Ovary (tissue), 9 donors: ENCODE data around the gene GAP43. TPM values are rescaled to one million over a fixed set of nuclear protein-coding genes. Genes with fewer than 3 reads are reported as not detected.

Experiments used
- DNase-seq, 5 donors: peaks; one replicate each; pipeline ENCODE4 v3.0.0-alpha.2; 2019 to 2020
- H3K27ac ChIP-seq, 2 donors: fragments of 200-600 bp; one replicate each; pipeline versions ENCODE4 v1.5.1 to v1.8.0; 2019 to 2022
- H3K27me3 ChIP-seq: fragments of 200-600 bp; one replicate; pipeline ENCODE4 v1.8.0; 2022
- H3K36me3 ChIP-seq: fragments of 200-600 bp; sonication (generic); one replicate; pipeline ENCODE4 v1.5.1; 2019
- H3K4me1 ChIP-seq: one replicate; pipeline ENCODE4 v1.8.1; 2013; ENCODE audit warnings: mild to moderate bottlenecking, moderate library complexity; ENCODE audit not compliant: insufficient read depth
- H3K4me3 ChIP-seq: fragments of 200-600 bp; sonication (generic); one replicate; pipeline ENCODE4 v1.5.1; 2017
- H3K9me3 ChIP-seq, 2 donors: fragments of 200-600 bp in 1 of 2; sonication (generic) in 1 of 2; one replicate each; pipeline versions ENCODE4 v1.5.1 to v1.8.1; 2013 to 2019; ENCODE audit warnings: mild to moderate bottlenecking in 1 of 2, moderate library complexity in 1 of 2
- EP300 ChIP-seq: sonication (generic); formaldehyde crosslinking; IDR thresholded peaks from one replicate; pipeline ENCODE4 v1.6.1; 2017; ENCODE audit warnings: antibody characterized with exemption
- POLR2A ChIP-seq: fragments of 450-650 bp; IDR thresholded peaks from one replicate; pipeline ENCODE4 v1.6.1; 2017; ENCODE audit warnings: antibody characterized with exemption, mild to moderate bottlenecking, moderate library complexity
- WGBS, 3 donors: extraction: QIAGEN DNeasy Blood & Tissue Kit in 1 of 3; methylation state at CpG; one replicate each; pipeline versions ENCODE4 v1.1.5 to v1.1.7; 2013 to 2017; 5-methylcytosine and 5-hydroxymethylcytosine counted together
- intact Hi-C, 4 donors: fragments of 100-400 bp; cut with DNase I; formaldehyde crosslinking; loops; one replicate each; pipeline versions ENCODE4 v1.11.0 to v1.15.1; 2022 to 2023
- polyA plus RNA-seq, 2 donors: library from polyadenylated mRNA; stranded (reverse); fragments of 200-250 nt in 1 of 2; fragments of 350-450 nt in 1 of 2; fragmentation: Illumina TruSeq in 1 of 2; extraction: RNeasy Lipid Tissue Mini Kit (QIAGEN cat#74804) in 1 of 2; gene quantifications; one replicate each; pipeline ENCODE4 v1.2.3, GENCODE V29; 2013 to 2014
- total RNA-seq, 7 donors: library from RNA; depleted of rRNA in 2 of 7; stranded (reverse); fragments of >200 nt in 2 of 7; fragmentation: NEBNext Ultra II Directional in 3 of 7; extraction: Animal tissue kit (Norgen Biotek cat#: 25700) in 3 of 7; gene quantifications; one replicate each; pipeline versions ENCODE4 v1.1.0 to v1.2.4, GENCODE V29; 2016 to 2023
- TF ChIP-seq, protein P1 (sequence below), 3 donors: fragments of 450-650 bp in 2 of 3; fragments of 200-600 bp in 1 of 3; IDR thresholded peaks; one replicate each; pipeline versions ENCODE4 v1.5.1 to v1.8.0; 2016 to 2022; ENCODE audit warnings: antibody characterized with exemption in 3 of 3, mild to moderate bottlenecking in 1 of 3
- donor health status: DM: no; HTN: no; CAD: no; lungs with moderate emphysema.
- donor health status: DM: no; HTN: no; CAD: no.
- donor health status: Bipolar disorder and iron deficiency.
- donor health status: DM: yes; HTN: yes; CAD: no.
- donor health status: DM: no; HTN: no; CAD: no.
- donor health status: DM: yes; HTN: yes; CAD: no.

Gene GAP43
- total and polyA plus RNA-seq, 9 donors, result 0.21 to 0.75 (median 0.29) TPM; not detected in 5

DNA sequence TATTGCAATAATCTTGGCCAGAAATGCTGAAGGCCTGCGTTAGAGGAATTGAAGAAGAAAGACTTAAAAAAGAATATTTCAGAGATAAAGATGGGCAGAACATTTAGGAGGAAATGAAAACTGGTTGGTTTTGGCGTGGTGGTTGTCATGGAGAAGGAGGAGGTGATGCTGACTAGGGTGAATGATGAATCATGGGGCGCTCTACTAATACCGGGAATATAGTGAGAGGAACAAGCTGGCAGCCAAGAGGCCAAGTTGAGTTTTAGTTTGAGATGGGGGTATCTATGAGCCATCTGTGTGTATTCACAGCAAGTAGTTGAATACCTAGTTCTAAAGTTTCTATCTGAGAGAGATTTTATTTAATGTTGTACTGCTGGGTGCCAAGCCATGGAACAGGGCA, 6.8 kb upstream of the GAP43 start:
- Histone ChIP-seq H3K9me3 (no peaks in the 10 kb centered on the region), H3K4me3 (no peak overlapping the region), H3K27me3 (no peaks in the 10 kb centered on the region), H3K27ac (no peak overlapping the region), H3K36me3 (no peaks in the 10 kb centered on the region), H3K4me1 (no peaks in the 10 kb centered on the region)
- 83 to 87% (median 85%) methylated on average over 4 of the region's 4 CpGs for WGBS, 3 donors
- TF ChIP-seq POLR2A (no peak), EP300 (no peak)
- TF ChIP-seq, protein P1, sequence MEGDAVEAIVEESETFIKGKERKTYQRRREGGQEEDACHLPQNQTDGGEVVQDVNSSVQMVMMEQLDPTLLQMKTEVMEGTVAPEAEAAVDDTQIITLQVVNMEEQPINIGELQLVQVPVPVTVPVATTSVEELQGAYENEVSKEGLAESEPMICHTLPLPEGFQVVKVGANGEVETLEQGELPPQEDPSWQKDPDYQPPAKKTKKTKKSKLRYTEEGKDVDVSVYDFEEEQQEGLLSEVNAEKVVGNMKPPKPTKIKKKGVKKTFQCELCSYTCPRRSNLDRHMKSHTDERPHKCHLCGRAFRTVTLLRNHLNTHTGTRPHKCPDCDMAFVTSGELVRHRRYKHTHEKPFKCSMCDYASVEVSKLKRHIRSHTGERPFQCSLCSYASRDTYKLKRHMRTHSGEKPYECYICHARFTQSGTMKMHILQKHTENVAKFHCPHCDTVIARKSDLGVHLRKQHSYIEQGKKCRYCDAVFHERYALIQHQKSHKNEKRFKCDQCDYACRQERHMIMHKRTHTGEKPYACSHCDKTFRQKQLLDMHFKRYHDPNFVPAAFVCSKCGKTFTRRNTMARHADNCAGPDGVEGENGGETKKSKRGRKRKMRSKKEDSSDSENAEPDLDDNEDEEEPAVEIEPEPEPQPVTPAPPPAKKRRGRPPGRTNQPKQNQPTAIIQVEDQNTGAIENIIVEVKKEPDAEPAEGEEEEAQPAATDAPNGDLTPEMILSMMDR (IDR thresholded peaks at IDR 0.05), result no peak
- intact Hi-C loops, result no loop called here
- no peak for DNase-seq

DNA sequence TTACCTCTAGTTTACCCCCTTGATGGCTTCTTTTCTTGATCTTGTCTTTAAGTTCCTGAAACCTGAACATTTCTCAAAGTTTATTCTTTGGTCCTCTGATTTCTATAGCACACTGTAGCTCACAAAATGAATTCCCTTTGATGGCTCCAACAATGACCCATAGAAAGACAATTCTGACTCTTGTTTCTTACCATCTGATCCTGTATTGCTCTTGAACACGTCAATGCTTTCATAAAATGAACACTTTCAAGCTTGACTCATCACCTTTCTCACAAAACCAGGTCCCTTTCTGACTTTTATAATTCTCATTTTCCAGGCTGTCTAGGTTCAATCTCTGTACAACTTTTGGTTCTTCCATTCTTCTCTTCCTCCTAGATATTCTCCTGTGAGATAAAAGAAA, 5.7 kb upstream of the GAP43 start:
- Histone ChIP-seq H3K27me3 (no peaks in the 10 kb centered on the region), H3K9me3 (no peaks in the 10 kb centered on the region), H3K36me3 (no peaks in the 10 kb centered on the region), H3K4me3 (no peak overlapping the region), H3K4me1 (no peaks in the 10 kb centered on the region), H3K27ac (no peak overlapping the region)
- WGBS, 3 donors, result 84 to 95% (median 84%) methylated on average over 1 of the region's 1 CpG
- intact Hi-C loops, result no loop called here
- no peak for DNase-seq
- TF ChIP-seq EP300 (no peak), POLR2A (no peak)
- TF ChIP-seq, protein P1 (IDR thresholded peaks at IDR 0.05), result no peak

DNA sequence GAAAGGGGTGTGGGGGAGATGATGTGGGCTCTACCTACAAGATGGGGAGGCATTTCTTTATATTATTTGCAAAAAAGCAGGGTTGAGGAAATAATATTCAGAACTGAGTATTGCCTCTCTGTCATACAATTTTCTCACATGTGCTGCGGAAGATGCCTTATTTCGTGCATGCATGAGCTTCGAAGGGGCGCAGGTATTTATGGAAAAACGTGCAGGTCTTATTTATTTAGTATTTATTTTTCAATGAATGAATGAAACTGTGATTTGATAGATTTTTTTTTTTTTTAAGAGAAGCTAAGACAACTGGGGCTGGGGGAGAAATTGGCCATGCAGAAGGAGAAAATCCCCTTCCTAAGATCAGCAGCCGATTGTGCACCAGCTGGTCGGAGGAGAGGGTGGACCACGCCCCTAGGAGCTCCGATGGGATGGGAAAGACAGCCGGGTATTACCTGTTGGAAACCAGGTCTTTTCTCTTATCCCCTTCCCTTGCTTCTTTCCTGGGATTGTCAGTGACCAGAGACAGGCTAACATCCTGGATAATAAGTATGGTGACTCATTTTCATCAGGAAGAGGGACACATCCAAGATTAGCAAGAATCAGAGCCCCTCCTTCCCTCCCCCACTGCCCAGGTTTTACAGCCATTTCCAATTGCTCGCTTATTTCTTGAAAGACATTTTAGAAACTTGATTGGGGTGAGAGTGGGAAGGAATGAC, 875 bp downstream of the GAP43 start:
- H3K4me3 ChIP-seq, result no peak overlapping the region
- intact Hi-C loops, result no loop called here
- no peaks in the 10 kb centered on the region for H3K27me3 ChIP-seq
- H3K27ac ChIP-seq, result no peak overlapping the region
- DNase-seq, result no peak
- TF ChIP-seq EP300 (no peak), POLR2A (no peak)
- TF ChIP-seq, protein P1 (IDR thresholded peaks at IDR 0.05), result no peak
- 9 to 11% (median 11%) methylated on average over 11 of the region's 11 CpGs for WGBS, 3 donors
- H3K36me3 ChIP-seq, result no peaks in the 10 kb centered on the region
- no peaks in the 10 kb centered on the region for H3K9me3 ChIP-seq
- H3K4me1 ChIP-seq, result no peaks in the 10 kb centered on the region

DNA sequence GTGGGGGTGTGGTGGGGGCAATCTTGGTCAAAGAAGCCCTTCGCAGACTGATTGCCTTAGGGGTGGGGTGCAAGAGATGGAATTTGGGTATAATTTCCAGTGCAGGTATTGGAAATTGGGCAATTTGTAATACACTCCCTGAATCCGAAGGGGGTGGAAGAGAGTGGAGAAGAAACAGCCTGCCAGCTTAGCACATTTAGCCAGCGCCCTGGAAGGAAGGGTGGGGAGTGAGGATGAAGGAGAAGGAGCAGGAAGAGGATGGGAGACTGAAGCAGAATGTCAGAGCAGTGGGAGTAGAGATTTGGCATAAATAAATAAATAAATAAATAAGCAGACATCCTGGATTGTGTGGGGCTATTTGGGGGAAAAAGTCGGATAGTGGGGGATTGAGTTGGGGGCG, 1.6 kb downstream of the GAP43 start:
- DNase-seq, result no peak
- H3K27ac ChIP-seq, result no peak overlapping the region
- 43 to 53% (median 50%) methylated on average over 5 of the region's 5 CpGs for whole genome bisulfite sequencing, 3 donors
- no peak overlapping the region for H3K4me3 ChIP-seq
- intact Hi-C loops, result no loop called here
- no peak for TF ChIP-seq EP300
- TF ChIP-seq, protein P1 (IDR thresholded peaks at IDR 0.05), result no peak
- no peak for TF ChIP-seq POLR2A
- no peaks in the 10 kb centered on the region for H3K4me1 ChIP-seq
- no peaks in the 10 kb centered on the region for H3K27me3 ChIP-seq
- no peaks in the 10 kb centered on the region for H3K36me3 ChIP-seq
- no peaks in the 10 kb centered on the region for H3K9me3 ChIP-seq
